ENCODE data around the gene AK8.

AK8 gene

DNA sequence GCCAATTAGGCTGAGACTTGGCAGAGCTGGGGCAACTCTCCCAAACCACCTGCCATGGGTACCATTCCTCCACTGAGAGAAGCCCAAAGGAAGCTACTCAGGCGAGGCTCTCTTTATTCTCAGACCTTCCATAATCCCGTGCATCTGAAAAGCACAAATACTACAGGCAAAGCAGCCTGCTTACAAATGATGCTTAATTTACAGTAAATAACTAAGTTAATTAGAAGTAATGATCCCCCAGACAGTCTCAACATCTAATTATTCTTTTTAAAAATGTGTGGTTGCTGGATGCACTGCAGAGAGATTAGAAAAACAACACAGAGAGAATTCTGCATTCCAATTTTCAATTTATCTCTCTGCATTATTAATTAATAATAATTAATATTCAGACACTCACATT lies 53.1 kb downstream of the AK8 start:
- no peak for DNase-seq

DNA sequence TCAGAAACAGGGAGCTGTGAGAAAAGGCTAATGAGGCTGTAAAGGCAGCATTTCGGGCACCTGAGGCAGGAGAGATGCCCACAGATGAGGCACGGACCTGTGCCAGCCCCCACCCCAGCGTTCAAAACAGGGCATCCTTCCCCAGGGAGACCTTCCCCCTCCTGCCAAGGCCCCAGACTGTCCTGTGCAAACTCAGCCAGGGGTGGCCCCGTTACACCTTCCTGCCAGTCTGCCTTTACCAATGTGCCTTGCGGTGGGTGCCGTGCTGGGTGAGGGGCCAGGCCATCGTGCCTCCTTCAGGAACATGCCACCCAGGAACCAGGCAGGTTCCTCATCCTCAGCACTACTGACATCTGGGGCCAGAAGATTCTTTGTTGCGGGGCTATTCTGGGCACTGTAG lies 53.9 kb downstream of the AK8 start:
- DNase-seq, result no peak

GRCh38 chr9:132823370-132824145 lies 54.5 kb downstream of the AK8 start:
- no peak for DNase-seq

- DNase-seq, result no peak
Measured at GRCh38 chr9:132820169-132820944, 57.7 kb downstream of the AK8 start.

- no peak for DNase-seq
Measured at GRCh38 chr9:132818588-132818987, 59.5 kb downstream of the AK8 start.

DNA sequence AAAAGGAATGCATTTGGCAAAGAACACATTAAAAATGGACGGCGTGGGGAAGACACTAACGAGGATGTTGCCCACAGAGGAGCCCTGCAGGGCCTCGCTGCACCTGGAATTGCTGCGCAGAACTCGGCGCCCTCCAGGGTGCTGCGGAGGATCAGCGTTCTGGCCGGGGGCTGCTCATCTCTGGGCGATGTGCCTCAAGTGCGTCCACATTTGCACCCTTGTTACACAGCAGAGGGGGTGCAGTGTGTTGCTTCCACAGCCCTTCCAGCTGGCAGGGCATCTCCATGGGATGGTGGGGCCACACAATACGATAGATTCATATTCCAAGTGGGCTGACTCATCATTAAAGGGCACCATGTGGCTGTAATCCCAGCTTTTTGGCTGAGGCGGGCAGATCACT lies 63.1 kb downstream of the AK8 start:
- DNase-seq, result no peak

- no peak for DNase-seq
Measured at GRCh38 chr9:132813115-132813771, 64.8 kb downstream of the AK8 start.

GRCh38 chr9:132811985-132812384 lies 66.1 kb downstream of the AK8 start:
- no peak for DNase-seq

GRCh38 chr9:132810314-132810713 lies 67.8 kb downstream of the AK8 start:
- no peak for DNase-seq

GRCh38 chr9:132809677-132810271 lies 68.3 kb downstream of the AK8 start:
- DNase-seq, result no peak

DNA sequence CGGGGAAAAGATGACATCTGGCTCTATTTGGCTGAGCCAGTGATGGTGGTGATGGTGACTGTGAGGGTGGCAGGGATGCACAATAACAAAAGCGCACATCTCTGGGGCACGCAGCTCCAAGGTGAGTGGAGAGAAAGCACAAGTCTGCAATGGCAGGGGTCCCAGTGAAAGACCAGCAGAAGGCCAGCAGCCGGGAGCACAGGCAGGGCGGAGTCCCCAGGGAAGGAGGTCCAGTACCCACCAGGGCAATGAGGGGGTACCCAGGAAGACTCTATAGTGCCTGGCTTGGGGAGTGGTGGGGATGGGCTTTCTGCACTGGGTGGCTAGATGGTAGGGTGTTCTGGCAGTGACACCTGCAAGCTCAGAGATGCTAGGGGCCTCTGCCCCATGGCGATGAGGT lies 69.4 kb downstream of the AK8 start:
- DNase-seq, result no peak

GRCh38 chr9:132806723-132807421 lies 71.2 kb downstream of the AK8 start:
- no peak for DNase-seq

GRCh38 chr9:132806306-132806705 lies 71.8 kb downstream of the AK8 start:
- DNase-seq, result no peak

DNA sequence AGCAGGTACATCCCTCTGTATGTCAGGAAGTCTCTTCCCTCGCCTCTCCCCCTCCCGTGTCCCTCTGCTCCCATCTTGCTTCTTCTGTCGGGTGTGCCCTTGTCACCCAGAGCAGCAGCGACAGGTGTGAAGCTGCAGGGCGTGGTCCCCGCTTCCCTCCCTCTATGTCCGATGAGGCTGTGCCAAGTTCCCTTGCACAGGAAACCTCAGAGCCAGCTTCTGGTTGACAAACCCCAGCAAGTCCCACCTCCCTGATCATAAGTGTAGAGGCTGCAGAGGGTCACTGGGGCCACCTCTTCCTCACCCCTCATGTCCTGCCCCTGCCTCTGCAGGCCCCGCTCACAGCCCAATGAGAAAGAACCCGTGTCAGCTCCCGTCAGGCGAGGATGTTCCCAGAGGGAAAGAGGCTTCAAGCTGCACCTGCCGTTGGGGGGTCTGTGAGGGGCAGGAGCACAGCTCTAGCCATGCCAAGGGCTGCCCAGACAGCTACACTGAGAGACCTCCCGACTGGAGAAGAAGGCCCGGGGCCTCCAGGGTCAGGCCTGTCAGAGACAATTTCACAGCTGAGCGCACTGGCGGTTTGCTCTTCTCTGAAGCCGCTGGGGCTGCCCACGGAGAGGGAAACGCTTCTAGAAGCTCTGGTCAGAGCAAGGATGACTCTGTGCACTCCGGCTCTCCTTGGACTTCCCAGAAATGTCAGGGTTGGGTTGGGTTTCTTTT lies 73.3 kb downstream of the AK8 start:
- no peak for DNase-seq

- no peak for DNase-seq
Measured at GRCh38 chr9:132802121-132802795, 75.8 kb downstream of the AK8 start.

GRCh38 chr9:132801659-132802058 lies 76.4 kb downstream of the AK8 start:
- no peak for DNase-seq

GRCh38 chr9:132800038-132800648 lies 77.9 kb downstream of the AK8 start:
- DNase-seq, result peak; percentile 75

DNA sequence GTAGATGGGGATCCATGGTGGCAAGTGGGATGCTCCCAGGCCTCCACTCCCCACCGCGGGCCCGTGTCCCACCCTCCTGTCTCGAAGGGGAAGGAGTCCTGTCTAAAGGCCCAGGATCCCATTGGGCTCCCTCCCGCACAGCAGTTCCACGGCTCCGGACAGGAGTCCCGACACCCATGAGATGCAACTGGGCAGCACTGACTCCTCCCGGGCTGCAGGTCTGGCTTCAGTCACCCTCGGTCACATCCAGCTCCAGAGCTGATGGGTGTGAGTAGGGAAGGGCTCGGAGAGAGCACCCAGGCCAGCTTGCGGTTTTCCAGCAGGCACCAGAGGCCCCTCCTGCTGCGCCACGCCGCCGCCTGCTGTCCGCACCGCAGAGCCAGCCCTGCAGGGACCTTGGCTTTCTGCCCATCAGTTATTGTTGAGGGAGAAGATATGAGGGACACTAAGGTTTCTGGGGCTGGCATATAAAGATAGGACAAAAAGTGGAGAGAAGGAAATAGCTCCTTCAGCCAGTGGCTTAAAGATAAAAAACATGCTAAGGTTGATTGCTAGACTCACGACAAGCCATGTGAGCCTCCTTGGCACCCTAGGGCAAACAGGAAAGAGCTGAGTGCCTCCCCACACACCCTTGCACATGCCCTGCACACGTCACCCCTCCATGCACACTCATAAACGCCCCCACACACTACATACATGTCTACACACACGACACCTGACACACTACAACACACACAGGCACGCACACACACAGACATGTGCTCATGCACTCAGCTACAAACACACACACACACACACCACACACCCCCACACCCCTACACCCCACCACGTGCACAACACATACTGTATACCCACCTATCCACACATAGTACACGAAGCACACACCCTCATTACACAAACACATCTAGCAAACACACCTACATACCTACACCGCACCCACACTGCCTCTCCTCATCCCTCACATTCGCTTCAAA lies 79.0 kb downstream of the AK8 start:
- DNase-seq, result peak; percentile 30

GRCh38 chr9:132797861-132798659 lies 80.0 kb downstream of the AK8 start:
- DNase-seq, result no peak

All from NCI-H1092 (cell line).